Measurements from ENCODE around the gene TSPAN14. TPM values are rescaled to one million over a fixed set of nuclear protein-coding genes. Genes with fewer than 3 reads are reported as not detected.

The TSPAN14 gene
- total RNA-seq, 2 experiments from 2014 or later = 17.0 to 33.4 TPM

DNA sequence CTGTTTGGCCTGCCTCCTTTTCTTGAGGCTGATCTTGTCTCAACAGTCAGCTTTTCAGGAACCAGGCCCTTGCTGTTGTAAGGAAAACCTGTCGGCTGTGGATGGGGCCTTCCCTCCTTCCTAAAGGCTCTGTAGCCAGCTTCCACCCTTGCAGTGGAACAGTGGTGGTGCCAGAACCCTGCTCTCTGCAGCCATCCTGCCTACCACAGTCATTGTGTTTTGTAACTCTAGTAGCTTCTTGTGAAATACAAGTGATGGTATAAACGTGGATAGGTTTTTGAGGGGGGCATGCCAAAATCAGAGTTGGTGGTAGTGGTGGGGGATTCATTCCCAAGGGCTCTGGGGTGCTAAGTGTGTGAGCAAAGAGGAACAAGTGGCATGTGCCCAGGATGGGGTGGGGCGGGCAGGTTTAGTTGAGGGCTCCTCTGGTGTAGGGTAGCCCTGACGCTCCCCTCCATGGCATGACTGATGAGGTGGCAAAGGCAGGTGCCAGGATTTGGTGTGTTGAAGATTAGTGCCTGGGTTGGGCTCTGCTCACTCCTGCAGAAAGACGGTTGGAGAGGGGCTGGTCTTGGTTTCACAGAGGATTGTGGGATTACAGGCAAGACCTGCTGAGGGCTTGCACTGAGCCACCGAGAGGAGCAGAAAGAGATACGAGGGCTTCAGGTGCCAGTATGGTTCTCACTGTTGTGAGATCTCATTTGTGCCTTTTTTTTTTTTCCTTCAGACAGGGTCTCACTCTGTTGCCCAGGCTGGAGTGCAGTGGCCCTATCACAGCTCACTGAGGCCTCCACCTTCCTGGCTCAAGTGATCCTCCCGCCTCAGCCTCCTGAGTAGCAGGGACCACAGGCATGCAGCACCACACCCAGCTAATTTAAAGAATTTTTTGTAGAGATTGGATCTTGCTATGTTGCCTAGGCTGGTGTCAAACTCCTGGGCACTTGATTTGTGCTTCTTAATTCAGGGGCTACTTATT lies 7.4 kb downstream of the TSPAN14 start:
- BruUV-seq (replicated peaks) = no TSS peak
- Histone ChIP-seq H3K36me3 (ENCODE audit: insufficient read depth, low read length) (no peaks in the 10 kb centered on the region), H3K4me1 (ENCODE audit: insufficient read depth, low read length, poor library complexity, severe bottlenecking) (peaks cover 97% of the 10 kb centered on the region), H3K79me2 (ENCODE audit: insufficient read depth, low read depth, low read length) (peaks cover 100% of the 10 kb centered on the region), H3K4me2 (ENCODE audit: low read length) (peak overlapping the region; percentile 84), H3K4me3 (ENCODE audit: low read depth, low read length, poor library complexity, severe bottlenecking) (peak overlapping the region; percentile 58), H3K9me2 (ENCODE audit: insufficient read depth, low read length) (no peaks in the 10 kb centered on the region), H3K27ac (ENCODE audit: low read depth, low read length, poor library complexity, severe bottlenecking) (peak overlapping the region; percentile 93), H2AFZ (ENCODE audit: low read length) (no peak overlapping the region), H3K9me3 (ENCODE audit: low read length) (no peaks in the 10 kb centered on the region), H4K20me1 (ENCODE audit: insufficient read depth, low read length) (no peaks in the 10 kb centered on the region)
- DNase-seq (ENCODE audit: low spot score) = no peak
- TF ChIP-seq, protein P1, sequence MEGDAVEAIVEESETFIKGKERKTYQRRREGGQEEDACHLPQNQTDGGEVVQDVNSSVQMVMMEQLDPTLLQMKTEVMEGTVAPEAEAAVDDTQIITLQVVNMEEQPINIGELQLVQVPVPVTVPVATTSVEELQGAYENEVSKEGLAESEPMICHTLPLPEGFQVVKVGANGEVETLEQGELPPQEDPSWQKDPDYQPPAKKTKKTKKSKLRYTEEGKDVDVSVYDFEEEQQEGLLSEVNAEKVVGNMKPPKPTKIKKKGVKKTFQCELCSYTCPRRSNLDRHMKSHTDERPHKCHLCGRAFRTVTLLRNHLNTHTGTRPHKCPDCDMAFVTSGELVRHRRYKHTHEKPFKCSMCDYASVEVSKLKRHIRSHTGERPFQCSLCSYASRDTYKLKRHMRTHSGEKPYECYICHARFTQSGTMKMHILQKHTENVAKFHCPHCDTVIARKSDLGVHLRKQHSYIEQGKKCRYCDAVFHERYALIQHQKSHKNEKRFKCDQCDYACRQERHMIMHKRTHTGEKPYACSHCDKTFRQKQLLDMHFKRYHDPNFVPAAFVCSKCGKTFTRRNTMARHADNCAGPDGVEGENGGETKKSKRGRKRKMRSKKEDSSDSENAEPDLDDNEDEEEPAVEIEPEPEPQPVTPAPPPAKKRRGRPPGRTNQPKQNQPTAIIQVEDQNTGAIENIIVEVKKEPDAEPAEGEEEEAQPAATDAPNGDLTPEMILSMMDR (conservative IDR thresholded peaks at IDR 0.05; ENCODE audit: low read length) = no peak
- no peak for TF ChIP-seq EZH2phosphoT487 (IDR thresholded peaks at IDR 0.05; ENCODE audit: borderline replicate concordance, low read depth, low read length)
- ChIA-PET POLR2A (interaction anchor here (0.5 to 3.5 kb wide), 8 partner anchors 10 to 700 kb away, joined by 3 to 19 read pairs (median 6); no protein-coding TSS in a partner anchor), CTCF (ENCODE audit: unreplicated experiment) (interaction anchor here (0.6 kb wide), 1 partner anchor 10 kb away, joined by 4 read pairs; no protein-coding TSS in a partner anchor)
- intact Hi-C loops (cut with micrococcal nuclease; ENCODE audit: unreplicated experiment) = loop anchor here (10.0 kb wide), 1 partner anchor 1217 kb away; no protein-coding TSS in a partner anchor

DNA sequence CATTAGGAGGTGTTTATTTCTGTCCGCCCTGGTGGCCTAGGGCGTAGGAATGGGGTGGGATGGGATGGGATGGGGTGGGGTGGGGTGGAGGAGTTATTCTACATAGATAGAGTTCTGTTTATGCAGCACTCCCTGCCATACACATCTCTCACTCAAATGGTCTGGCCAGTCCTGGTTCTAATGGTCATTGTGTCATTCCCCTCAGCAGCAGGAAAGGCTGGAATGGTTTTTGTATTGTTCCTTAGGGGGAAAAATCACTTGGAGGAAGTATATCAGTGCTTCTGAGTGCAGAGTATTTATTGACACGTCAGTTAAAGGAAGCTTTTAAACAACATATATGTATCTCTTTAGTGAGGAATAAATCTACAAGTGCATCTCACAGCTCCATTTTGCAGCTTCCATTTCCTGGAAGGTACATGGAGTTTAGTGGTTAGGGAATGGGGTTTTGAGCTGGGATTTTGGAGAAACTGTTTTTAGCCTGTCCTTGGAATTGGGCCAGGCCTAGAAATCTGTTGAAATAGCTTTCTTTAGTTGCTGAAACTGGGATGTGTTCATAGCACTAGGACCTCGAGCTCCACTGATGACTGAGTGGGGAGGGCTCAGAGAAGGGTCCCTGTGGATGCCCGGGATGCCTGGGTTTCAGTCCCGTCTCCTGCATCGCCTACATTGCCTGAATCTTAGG lies 8.3 kb downstream of the TSPAN14 start:
- Histone ChIP-seq H3K9me3 (ENCODE audit: low read length) (no peaks in the 10 kb centered on the region), H3K4me1 (ENCODE audit: insufficient read depth, low read length, poor library complexity, severe bottlenecking) (peaks cover 99% of the 10 kb centered on the region), H2AFZ (ENCODE audit: low read length) (no peak overlapping the region), H3K79me2 (ENCODE audit: insufficient read depth, low read depth, low read length) (peaks cover 100% of the 10 kb centered on the region), H3K4me3 (ENCODE audit: low read depth, low read length, poor library complexity, severe bottlenecking) (peak overlapping the region; percentile 58), H3K9me2 (ENCODE audit: insufficient read depth, low read length) (no peaks in the 10 kb centered on the region), H3K36me3 (ENCODE audit: insufficient read depth, low read length) (no peaks in the 10 kb centered on the region), H4K20me1 (ENCODE audit: insufficient read depth, low read length) (no peaks in the 10 kb centered on the region), H3K4me2 (ENCODE audit: low read length) (peak overlapping the region; percentile 84), H3K27ac (ENCODE audit: low read depth, low read length, poor library complexity, severe bottlenecking) (peak overlapping the region; percentile 93)
- POLR2A ChIA-PET = interaction anchor here (0.6 to 2.0 kb wide), 7 partner anchors 8 to 187 kb away, joined by 4 to 8 read pairs (median 6); no protein-coding TSS in a partner anchor
- DNase-seq (ENCODE audit: low spot score) = no peak
- no TSS peak for BruUV-seq (replicated peaks)
- TF ChIP-seq EZH2phosphoT487 (IDR thresholded peaks at IDR 0.05; ENCODE audit: borderline replicate concordance, low read depth, low read length) = no peak
- TF ChIP-seq, protein P1 (conservative IDR thresholded peaks at IDR 0.05; ENCODE audit: low read length) = no peak
- intact Hi-C loops (cut with micrococcal nuclease; ENCODE audit: unreplicated experiment) = loop anchor here (10.0 kb wide), 1 partner anchor 1218 kb away; no protein-coding TSS in a partner anchor
- CTCF ChIA-PET (ENCODE audit: unreplicated experiment) = no interaction called here
